NCI-H526 (cell line): ENCODE results near the gene GRB10.

Source experiments
- DNase-seq, 2 experiments: peaks; one replicate each; lab custom pipeline; 2025; lab: John Stamatoyannopoulos, UW

GRB10 gene

DNA sequence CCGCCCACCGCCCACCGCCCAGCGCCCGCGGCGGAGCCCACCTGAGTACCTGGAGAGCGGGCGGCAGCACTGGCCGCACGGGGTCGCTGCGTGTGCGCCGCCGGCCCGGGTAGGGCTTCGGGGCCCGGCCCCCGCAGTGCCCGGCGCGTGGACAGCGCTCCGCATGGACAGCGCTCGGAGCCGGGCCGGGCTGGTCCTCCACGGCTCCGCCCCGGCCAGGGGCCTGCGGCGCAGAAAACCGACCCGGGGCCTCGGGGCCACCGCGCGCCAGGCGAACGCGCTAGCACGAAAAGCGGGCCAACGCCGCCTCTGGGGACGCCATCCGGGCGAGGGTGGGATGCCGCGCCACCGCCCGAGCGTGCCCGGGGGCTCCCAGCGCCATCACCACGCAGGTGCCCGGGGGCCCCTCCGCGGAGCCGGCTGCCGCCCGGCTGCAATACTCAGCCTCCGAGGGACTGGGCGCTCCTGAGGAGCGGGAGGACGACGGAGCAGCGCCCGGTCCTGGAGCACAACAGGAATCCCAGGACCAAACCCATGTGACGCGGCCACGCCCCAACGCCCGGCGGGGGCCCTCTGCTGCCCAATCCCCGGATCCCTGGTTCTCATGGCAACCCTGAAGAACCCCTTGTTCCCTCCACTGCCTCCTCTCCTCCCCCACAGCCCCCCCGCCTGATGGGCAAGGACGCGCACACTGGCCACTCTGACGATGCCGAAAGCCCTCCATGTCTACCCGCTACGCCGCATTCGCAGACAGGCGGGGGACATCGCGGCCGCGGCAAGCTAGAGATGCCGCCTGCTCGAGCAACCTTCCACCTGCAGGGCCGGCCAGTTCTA is at the start of gene GRB10:
TSS of gene GRB10 (minus strand) at position 522 of the 834 bp plus-strand sequence. CDS start 50,574 bp downstream, outside the sequence.
- peak; percentile 31 to 79 for DNase-seq

DNA sequence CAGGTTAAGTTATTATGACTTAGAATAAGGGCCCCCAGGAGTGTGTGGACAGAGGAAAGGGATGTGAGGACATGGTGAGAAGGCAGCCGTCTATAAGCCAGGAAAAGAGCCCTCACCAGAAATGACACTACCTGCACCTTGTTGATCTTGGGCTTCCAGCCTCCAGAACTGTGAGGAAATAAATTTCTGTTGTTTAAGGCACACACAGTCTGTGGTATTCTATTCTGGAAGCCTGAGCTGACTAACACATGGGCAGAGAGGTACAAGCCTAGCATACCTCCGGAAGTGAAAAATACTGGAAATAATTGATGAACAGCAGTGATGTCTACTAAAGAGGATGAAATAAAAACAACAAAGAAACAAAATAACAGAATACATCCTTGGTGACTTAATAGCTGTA is 46.1 kb upstream of the GRB10 start:
- DNase-seq = no peak

DNA sequence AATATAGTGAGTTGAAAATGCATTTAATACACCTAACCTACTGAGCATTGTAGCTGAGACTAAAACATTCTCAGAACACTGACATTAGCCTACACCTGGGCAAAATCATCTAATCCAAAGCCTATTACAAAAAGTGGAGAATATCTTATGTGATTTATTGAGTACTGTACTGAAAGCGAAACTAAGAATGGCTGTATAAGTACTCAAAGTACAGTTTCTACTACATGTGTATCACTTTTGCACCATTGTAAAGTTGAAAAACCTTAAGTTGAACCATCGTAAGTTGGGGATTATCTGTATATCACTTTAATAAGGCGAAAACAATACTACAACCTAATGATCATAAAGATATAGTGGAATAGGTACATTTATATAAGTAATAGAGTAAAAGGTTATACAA is 45.4 kb upstream of the GRB10 start:
- DNase-seq = no peak

DNA sequence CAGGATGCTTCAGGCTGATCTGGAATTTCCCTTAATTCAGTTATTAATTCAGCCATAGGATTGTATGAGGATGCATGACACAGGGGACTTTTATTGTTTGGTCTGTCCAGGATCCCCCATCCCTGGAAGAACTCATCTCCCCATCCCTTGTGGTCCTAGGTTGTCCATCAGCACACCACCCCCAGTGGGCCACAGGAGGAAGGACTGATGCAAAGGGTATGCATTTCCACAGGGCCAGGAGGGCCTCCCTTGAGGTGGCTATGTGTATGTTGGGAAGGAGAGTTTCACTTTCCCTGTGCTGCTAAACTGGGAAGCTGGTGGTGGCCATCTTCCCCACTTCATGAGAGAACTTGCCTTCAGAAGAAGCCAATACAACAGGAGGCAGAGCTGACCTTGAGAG is 44.6 kb upstream of the GRB10 start:
- no peak for DNase-seq

DNA sequence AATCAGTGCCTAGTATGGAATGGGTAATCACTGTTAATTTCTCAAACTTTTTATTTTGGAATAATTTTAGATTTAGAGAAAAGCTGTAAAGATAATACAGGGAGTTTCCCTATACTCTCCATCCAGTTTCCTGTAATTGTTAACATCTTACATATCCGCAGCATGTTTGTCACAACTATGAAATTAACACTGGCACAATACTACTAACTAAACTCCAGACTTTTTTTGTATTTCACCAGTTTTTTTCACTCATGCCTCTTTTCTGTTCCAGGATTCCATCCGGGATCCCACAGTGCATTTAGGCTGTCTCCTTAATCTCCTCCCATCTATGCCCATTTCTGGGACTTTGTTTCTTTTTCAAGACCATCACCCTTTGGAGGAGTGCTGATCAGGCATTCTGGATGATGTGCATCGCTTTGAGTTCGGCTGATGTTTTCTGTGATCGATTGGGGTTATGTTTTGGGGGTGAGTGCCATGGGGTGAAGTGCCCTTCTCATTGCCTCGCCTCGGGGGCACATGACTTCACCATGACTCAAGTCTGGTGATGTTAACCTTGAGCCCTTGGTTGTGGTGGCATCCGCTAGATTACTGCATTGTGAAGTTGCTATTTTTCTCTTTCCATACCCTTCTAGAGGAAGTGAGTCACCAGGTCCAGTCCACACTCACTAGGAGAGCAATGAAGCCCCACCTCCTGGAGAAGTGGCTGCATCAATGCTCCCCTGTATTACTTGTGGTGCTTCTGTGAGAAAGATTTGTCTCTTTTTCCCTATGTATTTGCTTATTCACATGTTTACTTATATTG is 43.9 kb upstream of the GRB10 start:
- no peak for DNase-seq

DNA sequence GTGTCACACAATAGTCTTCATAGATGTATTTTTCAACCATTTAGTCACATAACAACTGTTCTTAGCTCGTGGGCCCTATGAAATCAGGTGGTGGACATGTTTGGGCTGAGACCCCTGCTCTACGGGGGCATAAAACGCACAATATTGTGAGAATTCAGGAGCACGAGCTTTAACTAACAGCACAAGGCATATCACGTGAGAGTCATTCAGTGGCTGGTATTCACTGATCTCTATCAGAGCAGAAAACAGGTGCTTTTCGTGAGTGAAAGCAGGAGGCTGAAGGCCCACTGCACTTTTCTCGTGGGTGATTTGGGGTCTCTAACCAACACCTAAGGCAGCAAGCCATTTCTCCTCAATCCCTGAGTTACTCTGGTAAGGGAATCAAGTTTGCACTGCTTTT is 42.8 kb upstream of the GRB10 start:
- DNase-seq = no peak

DNA sequence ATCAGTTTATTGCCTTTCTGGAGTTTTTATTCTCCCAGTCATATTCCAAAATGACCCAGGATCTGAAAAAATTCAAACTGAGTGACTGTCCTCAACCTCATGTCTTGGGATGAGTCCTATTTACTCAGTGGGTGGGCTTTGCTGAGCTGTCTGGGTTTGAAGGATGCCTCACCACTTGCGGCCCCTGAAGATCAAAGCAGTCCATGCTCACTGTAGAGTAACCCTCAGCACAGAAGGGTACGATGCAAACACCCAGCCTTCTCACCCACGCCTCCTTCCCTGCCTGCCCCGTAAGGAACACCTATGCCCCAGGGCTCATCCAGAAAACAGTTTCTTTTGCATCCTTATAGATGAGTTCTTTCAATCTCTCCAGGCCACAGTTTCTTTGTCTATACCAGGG is 42.2 kb upstream of the GRB10 start:
- no peak for DNase-seq

DNA sequence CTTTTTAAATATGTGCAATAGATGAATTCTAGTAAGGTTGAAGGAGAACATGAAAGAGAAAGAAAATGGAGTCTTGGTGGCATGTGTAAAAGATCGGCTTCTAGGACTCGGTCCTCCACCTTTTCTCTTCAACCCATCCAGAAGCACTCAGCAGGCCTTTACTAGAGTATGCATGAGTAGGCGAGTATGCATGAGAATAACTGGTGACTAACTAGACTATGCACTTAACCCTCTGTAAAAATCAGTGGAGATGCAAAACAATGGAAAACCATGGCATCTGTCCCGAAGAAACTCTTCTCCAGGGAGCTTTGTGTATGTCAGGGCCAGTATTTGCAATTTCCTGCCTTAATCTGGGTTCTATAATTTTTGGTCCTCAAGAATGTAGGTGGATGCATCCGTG is 40.0 kb upstream of the GRB10 start:
- no peak for DNase-seq

DNA sequence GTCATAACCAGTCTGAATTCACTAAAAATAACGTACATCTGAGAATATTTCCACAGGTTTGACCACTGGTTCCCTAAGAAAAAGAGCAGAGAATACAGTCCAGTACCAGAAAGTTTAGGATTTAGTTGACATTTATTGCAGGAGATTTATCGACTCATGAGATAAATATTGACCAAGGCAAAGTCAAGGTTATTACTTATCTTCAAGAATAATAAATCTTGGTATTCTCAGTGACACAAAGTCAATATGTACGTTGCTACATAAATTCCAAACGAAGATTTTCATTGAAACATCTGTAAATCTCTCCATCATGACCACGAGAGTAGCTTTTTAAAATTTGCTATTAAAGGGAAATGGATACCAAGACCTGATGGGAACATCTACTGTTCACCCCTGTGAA is 39.4 kb upstream of the GRB10 start:
- DNase-seq = no peak

DNA sequence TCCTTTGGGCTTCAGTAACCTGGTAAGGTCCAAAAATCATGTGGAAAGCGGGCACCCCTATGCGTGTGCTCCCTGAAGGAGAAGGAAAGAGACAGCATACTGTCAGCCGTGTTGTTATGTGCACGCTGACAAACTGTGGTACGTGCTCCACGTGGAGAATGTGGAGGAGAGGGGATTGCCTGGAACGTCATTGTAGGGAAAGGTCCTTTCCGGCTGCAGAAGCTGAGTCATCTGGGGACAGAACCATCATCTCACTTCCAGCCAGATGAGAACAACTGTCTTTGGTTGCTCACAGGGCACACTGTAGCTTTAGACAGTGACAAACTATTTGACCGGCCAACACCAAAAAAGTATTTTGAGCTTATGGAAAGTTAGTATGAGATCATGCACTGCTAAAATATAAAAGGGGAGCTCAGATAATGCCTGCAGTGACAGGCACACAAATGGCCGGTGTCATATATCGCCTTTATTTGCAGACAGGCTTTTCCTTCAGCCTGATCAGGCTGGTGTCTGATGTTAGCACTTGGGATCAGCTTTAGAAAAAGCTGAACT is 38.8 kb upstream of the GRB10 start:
- DNase-seq = peak in 1 of 2 experiments; percentile 2

DNA sequence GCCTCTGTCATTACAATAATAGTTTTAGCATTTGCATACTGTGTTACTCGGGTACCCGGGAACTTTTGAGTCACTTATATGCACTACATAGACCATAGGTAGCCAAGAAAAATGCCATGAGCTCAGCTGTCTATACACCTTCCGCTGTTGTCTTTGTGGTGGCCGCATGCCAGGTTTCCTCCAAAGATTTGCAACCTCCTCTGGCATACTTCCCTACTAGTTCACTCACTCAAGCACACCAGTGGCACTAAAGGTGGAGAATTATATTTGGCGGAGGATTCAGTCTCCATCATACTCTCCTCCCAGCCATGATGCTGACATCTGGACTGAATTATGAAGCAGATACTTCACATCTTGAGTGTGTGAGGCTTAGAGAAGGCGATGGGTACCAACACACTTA is 35.6 kb upstream of the GRB10 start:
- no peak for DNase-seq

DNA sequence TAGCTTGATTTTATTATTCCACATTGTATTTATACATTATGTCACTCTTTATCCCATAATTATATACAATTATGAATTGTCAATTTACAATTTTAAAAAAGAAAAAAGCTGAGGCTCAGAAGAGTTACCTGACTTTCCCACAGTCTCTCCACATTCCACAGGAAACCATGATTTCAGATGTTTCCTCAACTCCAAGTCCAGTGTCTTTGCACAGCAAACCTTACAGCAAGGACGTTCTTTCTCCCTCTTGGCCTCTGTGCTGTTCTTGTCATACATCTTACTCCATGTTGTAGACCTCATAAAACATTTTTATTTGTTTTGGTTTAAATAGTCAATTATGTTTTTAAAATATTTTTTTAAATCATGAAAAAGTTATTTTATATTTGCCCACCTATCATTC is 34.9 kb upstream of the GRB10 start:
- no peak for DNase-seq

DNA sequence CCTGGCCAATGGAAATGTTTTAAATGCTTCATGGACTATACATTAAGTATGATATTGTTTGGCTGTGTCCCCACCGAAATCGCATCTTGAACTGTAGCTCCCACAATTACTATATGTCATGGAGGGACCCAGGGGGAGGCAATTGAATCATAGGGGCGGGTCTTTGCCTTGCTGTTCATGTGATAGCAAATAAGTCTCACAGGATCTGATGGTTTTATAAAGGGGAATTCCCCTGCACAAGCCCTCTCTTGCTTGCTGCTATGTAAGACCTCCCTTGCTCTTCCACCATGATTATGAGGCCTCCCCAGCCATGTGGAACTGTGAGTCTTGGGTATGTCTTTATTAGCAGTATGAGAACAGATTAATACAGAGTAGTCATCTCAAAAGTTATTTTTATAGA is 32.4 kb upstream of the GRB10 start:
- no peak for DNase-seq

DNA sequence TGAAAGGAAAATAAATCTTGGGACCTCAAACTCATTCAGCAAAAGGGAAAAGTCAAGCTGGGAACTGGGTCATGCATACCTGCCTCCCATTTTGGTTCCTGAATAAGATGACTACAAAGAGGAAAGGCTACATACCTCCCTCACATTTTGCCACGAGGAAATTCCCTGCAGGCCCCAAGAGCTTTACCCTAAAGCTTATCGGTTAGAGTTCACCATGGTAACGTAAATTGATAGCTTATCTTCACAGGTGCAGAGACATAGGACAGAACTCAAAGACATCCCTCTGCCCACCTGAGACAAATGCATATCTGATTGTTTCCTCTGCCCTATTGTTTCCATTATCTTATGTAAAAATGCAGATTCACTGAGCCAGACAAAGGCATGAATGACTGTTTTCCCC is 31.5 kb upstream of the GRB10 start:
- DNase-seq = no peak

DNA sequence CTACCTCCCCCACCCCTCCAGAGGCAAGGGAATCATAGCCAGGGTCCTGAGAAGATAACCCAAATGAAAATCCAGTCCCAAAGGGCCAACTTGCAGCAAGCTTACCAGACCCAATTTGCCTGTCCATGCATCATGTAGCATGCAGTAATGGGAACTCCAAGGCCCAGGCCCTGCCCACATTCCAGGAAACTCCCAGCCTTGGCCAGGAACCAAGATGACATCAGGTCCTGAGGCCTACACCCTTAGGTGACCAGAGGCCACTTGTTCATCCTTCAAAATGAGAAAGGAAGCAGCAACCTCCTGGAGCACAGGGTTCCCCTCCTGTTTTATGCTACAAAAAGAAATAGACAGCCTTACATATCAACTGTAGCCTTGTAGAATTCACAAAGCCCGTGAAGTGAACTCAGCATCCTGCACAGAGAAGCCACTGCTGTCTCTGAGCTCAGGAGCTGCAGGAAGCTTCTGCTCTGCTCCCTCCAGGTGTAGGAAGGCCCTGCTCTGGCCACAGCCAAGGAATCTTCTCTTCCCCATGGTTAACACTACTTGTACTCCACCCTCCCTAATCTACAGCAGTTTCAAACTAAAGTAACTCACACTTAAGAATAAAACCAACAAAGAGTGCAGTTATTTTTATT is 30.3 kb upstream of the GRB10 start:
- DNase-seq = peak in 1 of 2 experiments; percentile 10

DNA sequence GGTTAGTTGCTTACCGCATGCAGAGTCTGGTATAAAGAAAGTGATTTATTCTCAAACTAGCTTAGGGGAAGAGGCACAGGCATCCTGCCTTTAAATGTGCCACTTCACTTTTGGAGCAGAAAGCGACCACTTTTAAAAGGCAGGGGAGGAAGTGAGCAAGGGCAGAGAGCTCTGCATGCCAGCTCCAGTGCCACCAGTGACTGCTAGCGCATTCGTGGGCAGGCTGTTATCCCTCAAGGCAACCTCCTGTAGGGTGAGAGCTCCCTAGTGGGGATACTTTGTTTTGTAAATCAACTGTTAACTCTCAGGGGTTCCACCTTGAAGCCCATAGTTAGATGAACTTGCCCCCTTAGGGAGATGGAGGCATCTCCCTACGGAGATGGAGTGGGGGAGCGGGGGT is 29.4 kb upstream of the GRB10 start:
- DNase-seq = no peak

DNA sequence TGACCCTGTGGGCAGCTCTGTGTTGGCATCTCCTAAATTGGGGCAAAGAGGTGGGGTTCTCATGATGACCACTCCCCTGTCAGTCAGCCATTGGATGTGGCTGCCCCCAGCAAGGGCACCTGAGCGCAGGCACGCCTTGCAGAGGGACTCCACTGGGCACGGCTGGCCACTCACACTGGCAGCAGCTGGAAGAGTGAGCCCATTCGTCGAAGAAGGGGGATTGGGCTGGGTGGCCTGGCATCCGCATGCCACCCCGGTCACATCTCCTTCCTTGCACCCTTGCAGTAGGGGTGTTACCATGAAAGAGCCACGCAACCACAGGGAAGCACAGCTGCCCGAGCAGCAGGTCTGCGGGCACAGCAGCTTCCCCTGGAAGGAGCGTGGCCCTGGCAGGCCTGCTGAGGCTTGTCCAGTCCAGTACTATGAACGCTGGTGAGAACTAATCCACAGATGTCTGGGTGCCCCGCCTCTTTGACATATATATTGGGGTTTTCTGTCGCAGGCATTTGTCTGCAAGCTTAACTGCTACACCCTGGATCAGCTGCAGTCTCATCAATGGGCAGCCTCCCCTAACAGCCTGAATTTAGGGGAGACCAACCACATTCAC is 25.7 kb upstream of the GRB10 start:
- DNase-seq = no peak

DNA sequence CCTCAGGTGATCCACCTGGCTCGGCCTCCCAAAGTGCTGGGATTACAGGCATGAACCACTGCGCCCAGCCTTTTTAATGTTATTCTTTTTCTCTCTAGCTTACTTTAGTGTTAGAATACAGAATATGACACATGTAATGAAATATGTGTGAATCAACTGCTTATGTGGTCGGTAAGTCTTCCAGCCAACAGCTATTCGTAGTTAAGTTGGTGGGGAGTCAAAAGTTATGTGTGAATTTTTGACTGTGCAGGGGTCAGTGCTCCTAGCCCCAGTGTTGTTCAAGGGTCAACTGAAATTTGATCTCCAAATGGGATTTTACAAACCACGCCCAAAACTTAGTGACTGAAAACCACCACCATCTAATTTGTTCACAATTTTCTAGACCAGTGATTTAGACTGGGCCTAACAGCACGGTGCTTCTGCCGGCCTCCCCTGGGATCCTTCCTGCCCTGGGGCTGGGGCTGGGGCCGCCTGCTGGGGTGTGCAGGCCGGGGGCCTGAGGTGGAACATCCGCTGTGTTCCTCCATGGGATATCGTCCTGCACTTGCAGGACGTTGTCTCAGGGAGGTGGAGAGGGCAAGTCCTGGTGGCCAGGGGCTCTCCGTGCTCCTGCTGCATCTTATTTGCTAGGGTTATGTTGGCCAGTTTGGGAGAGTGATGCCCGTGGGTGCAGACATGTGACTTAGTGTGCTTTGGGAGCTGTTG is 24.5 kb upstream of the GRB10 start:
- DNase-seq = no peak

DNA sequence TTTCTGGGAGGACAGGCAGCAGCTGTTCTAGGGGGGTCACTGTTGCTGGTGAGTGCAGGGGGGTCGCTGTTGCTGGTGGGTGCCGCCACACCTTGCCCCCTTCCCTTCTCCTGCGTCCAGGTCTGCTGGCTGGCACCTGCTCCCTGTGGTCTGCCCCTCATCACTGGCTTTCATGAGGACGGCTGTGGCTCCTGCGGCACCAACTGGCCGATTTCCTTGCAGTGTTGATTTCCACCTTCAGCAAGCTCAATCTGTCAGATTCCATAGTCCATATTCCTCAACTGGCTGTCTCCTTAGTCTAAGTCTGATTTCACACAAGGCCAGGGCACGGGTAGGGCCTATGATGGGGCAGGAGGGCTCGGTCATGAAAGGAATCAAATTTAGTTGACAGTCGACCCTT is 23.4 kb upstream of the GRB10 start:
- no peak for DNase-seq

DNA sequence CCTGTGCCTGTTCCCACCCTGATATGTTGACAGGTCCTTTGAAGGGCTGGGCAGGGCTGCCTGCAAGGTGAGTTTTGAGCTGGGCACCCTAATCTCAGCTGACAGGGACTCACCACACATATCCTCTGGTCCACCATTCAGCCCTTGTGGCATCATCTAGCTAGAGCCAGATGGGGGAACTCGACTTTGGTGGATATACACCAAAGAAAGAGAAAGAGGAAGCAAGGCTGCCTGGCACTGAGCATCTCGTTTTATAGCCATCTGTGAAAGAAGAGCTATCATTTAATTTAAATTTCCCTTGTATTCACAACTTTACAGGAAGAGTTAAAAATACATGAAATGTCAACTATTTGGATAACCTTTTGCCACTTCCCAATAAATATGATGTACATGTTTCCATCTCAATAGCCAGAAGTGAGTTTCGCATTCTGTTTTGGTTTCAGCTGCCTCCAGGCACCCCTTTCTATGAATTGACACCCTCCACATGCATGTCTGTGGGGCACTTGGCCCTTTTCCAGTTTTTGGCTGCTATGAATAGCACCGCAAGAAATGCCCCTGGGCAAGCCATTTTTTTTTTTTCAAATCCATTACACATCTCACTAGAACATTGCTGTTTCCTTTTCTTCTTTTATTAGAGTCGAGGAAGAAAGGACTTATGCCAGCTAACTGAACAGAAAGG is 22.9 kb upstream of the GRB10 start:
- no peak for DNase-seq
